Measurements from ENCODE around the gene FADS1. TPM values are rescaled to one million over a fixed set of nuclear protein-coding genes. Genes with fewer than 3 reads are reported as not detected.
A peak's percentile ranks its signal among the peaks of the same experiment; 100 is the strongest.

The FADS1 gene
- total RNA-seq, result 1 to 10 TPM; 3.2 to 5.1 TPM
- long read RNA-seq, full-length matches to known transcripts, result 9 of 14 reads
- long read RNA-seq, partial matches to known transcripts, result 2 of 14 reads
- long read RNA-seq, other reads (novel, unspliced or antisense), result 3 of 14 reads

DNA sequence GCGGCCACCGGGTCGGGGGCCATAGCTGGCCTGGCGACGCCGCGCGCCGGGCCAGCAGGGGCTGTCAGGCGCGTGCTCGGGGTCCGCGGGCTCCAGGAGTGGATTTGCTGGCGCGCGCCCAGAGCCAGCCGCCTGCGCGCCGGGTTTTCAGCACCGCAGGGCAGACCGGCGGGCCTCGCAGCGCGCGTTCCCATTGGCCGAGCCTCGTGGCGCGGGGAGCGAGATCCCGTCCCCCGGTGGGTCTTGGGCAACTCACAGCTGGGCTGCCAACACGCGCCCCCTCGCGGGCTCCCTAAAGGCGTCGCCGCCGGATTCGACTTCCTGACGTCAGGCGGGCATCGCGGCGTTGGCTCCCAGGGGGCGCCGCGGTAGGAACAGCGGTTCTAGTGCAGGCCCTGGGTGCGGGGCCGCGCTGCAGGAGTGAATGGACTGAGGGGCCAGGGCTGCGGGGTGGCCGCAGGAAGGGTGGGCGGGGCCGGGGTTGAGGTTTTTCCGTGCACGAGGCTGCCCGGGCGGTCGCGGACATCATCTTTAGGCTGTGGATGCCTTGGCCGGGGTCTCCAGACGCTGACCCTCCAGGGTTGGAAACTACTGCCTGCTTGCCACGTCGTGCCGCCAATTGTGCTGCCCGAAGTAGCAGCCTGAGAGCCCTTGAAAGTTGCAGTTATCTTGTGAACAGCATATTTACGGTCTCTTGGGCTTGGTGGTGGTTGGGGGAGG lies at the start of gene FADS1:
FADS1 (minus strand) TSS at position 268 of the 720 bp plus-strand sequence; CDS start at position 194, 74 bp downstream.
- peak; percentile 84 to 87 for DNase-seq
- peak; percentile 22 for ATAC-seq
- intact Hi-C loops (cut with DNase I, micrococcal nuclease), result no loop called here

DNA sequence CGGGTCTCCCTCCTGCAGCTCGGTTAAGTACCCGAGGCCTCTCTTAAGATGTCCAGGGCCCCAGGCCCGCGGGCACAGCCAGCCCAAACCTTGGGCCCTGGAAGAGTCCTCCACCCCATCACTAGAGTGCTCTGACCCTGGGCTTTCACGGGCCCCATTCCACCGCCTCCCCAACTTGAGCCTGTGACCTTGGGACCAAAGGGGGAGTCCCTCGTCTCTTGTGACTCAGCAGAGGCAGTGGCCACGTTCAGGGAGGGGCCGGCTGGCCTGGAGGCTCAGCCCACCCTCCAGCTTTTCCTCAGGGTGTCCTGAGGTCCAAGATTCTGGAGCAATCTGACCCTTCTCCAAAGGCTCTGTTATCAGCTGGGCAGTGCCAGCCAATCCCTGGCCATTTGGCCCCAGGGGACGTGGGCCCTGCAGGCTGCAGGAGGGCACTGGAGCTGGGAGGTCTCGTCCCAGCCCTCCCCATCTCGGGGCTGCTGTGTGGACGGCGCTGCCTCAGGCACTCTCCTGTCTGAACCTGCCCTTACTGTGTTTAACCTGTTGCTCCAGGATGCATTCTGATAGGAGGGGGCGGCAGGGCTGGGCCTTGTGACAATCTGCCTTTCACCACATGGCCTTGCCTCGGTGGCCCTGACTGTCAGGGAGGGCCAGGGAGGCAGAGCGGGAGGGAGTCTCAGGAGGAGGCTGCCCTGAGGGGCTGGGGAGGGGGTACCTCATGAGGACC lies 49.6 kb upstream of the FADS1 start:
- no peak for ATAC-seq
- intact Hi-C loops (cut with DNase I, micrococcal nuclease), result no loop called here
- DNase-seq, result no peak

DNA sequence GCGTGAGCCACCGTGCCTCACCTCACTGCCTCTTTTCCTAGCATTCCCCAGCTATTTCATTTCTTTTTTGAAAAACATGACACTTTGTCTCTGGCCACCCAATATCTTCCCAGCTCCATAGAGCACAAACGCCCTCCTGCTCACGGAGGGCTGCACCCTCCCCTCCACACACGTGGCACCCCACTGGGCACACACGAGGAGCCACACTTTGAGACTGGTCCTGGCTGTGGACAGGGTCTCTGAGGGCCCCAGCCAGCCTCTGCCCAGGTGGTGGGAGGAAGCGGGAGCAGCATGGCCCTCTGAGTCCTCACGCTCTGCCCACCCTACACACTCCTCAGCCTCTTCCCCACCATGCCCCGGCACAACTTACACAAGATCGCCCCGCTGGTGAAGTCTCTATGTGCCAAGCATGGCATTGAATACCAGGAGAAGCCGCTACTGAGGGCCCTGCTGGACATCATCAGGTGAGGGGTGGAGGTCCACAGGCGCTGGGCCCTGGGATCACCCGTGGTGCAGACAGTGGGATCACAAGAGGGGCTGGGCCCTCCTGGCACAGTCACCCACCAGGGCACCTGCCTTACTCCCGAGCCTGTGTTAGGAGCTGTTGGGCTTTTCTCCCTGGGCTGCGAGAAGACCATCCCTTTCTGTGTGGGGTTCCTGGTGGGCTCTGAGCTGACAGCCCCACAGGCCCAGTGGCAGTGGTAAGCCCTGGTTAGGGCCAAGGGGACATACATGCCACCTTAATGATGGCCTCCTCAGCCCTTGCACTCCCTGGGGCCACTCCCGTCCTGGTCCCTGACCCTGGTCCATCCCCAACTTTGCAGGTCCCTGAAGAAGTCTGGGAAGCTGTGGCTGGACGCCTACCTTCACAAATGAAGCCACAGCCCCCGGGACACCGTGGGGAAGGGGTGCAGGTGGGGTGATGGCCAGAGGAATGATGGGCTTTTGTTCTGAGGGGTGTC lies 48.3 kb upstream of the FADS1 start:
- ATAC-seq (no peak), DNase-seq (no peak)
- intact Hi-C loops (cut with DNase I, micrococcal nuclease), result no loop called here

DNA sequence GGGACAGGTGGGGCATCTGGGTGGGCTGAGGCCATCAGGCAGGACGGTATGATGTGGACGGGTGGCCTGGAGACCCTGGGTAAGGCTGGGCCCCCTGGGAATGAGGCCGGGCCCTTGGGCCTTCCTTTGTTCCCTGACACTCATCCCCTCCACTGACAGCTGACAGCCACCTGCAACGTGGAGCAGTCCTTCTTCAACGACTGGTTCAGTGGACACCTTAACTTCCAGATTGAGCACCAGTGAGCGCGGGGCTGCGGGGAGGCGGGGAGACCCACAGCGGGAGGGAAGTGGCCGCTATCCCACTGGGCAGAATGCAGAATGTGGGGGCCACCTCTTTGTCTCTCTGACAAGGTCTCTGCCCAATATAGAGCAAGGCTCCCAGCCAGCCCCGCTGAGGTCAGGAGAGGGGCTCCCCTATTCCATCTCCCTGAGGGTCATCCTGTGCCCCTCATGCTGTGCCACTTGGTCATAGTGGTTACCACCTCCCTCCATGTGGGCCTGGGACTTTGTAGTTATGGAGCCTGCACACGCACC lies 46.8 kb upstream of the FADS1 start:
- DNase-seq, result no peak
- ATAC-seq, result no peak
- intact Hi-C loops (cut with DNase I, micrococcal nuclease), result no loop called here

DNA sequence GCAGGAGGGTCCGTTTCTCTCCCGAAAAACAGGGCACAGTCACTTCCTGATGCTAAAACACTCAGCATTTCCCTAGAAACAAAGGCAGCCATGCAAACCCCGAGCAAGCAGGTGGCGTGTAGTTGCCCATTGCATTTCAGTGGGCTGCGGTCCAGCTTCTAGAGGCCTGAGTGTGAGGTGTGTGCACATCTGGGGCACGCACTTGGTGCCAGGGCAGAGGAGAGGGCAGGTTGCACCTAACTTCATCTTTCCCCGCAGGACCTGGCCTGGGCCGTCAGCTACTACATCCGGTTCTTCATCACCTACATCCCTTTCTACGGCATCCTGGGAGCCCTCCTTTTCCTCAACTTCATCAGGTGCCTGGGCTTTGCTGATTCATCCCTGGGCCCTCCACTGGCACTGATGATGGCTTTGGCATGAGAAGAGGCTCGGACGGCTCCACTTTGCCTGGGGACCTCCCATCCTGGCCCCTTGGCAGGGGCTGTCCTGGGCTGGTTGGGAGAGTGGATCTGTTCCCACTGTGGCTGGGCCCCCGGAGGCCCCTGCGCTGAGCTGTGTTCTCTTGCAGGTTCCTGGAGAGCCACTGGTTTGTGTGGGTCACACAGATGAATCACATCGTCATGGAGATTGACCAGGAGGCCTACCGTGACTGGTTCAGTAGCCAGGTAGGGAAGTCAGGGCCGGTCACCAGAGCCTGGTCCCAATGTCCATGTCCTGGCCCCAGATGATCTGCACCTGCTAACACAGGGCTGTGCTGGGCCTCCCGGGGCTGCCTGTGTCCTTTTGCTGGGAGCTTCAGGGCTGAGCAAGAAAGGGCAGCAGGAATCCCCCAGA lies 46.1 kb upstream of the FADS1 start:
- ATAC-seq, result no peak
- intact Hi-C loops (cut with DNase I, micrococcal nuclease), result no loop called here
- no peak for DNase-seq

DNA sequence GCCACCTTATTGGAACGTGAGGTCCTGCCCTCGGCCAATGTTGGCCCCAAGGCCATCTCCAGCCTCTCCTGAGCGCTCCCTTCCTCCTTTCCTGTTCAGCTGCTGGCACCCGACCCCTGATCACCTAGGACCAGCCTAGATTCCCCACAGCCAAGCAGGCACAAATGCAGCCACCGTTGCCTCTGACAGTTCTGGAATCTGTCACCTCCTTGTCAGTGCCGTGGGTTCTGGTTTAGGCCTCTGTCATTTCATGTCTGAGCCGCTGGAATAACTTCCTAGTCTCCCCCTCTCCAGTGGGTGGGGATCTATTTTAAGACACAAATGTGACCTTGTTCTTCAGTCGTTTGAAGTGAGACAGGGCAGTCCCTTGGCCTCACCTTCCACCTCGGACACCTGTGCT lies 44.8 kb upstream of the FADS1 start:
- ATAC-seq, result no peak
- intact Hi-C loops (cut with DNase I, micrococcal nuclease), result no loop called here
- no peak for DNase-seq

DNA sequence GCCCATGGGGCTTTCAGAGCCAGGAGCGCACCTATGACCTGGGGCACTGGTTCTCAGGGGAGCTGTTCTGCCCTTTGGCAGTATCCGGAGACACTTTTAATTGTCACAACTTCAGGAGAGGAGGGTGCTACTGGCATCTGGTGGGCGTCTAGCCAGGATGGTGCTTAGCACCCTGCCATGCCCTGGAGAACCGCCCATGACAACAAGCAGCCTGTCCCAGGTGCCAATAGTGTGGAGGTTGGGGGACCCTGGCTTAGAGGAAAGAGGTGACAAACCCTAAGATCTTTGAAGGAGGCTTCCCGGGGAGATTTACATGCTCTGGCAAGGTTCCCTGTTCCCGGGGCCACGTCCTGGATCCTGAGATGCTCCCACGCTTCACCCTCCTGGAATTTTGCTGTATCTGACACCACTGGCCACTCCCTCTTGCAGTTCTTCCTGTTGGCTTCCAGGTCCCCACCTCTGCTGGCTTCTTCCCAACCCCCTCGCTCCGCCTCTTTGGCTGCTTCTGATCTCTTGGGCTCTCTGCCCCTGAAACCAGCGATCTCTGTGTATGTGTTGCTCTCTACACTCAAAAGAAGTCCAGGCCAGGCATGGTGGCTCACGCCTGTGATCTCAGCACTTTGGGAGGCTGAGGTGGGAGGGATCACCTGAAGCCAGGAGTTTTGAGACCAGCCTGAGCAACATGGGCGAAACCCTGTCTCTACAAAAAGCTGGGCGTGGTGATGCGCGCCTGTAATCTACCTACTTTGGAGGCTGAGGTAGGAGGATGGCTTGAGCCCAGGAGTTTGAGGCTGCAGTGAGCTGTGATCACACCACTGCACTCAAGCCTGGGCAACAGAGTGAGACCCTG lies 43.5 kb upstream of the FADS1 start:
- intact Hi-C loops (cut with DNase I, micrococcal nuclease), result no loop called here
- peak; percentile 58 to 81 for DNase-seq
- peak; percentile 96 for ATAC-seq

DNA sequence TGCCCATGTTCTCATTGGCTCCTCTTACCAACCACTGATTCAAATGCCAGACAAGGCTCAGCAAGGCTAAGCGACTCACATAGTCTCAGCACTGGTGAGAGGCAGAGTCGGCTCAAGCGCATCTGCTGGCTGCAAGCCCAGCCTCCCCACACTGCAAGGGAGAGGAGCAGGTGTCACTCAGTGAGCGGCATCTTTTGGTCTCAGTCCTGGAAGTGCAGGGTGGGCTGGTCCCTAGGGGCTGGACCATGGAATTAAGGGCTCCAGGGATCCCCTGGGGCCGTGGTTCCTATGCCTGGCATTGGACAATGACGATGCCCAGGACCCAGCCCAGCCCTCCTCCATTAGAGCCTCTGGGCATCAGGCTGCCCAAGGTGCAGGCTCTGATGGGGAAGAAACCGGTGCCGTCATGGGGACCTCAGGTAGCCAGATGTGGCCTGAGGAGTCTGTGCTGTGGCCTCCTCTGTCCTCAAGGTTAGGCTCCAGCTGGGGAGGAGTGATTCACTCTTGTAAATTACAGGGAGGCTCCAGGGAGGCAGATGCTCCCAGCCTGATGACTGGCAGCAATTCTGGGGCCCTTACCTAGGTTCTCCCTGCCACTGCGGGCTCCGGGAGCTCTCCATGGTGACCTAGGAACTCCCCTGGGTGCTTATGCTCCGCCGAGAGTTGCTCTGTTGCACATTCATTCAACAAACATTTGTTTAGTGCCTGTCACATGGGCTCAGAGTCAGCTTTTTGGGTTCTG lies 39.3 kb upstream of the FADS1 start:
- intact Hi-C loops (cut with DNase I, micrococcal nuclease), result no loop called here
- ATAC-seq (no peak), DNase-seq (no peak)

DNA sequence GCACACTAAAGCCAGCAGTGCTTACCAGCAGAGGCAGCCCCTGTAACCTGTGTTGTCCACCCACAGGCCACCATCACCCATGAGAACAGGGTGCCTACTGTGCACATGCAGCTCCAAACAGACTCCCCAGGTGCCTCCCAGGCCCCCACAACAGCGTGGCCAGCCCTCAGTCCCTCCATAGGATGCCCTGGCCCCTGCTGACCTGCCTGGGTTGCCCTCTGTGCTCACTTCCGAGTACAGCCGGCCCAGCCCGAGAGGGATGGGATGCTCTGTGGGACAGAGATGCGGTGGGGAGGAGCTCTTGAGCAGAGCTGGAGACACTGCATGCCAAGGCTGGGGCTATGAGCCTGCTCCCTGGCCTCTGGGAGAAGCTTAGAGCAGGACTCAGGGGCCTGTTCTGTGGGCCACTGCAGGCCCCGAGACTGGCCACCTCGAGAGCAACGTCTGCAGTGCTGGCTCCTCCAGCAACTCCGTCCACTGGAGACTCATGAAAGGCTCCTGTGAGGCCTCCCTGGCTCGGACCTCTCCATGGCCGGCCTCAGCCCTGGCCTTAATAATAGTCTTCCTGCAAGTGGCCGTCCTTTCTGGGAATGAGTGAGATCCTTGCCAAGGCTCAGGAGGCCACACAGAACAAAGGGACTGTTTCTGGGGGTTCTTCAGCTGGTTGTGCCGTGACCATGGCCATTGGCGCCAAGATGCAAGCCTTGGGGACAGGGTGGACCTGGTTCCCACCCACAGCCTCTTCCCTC lies 38.3 kb upstream of the FADS1 start:
- intact Hi-C loops (cut with DNase I, micrococcal nuclease), result no loop called here
- no peak for ATAC-seq
- DNase-seq, result no peak

DNA sequence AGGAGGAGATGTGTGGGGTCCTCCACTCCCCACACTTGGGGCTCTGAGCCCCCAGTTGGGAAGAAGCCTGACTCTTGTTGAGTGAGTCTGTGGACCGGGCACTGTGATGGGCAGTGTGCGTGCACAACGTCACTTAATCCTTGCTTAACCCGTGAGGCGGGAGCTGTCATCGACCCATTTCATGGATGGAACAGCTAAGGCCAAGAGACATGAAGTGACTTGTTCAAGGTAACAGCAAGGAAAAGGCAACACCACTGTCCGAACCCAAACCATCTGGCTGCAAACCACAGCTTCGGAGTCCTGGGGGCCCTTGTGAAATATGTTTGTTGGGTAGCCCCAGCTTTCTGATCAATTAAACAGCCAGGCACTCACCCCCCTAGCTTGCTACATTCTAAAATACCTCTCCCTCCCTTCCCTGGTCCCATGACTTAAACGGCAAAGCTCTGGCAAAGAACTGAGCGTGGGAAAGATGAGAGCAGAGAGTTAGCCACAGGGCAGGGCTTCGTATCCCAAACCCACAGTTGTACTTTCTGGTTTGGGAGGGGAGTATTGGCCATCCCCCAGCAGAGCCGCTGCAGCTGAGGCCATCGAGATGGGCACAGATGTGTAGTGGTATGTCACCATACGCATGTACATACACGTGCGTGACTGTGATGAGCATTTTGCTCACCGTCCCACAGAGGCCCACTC lies 37.5 kb upstream of the FADS1 start:
- ATAC-seq (no peak), DNase-seq (no peak)
- intact Hi-C loops (cut with DNase I, micrococcal nuclease), result no loop called here

DNA sequence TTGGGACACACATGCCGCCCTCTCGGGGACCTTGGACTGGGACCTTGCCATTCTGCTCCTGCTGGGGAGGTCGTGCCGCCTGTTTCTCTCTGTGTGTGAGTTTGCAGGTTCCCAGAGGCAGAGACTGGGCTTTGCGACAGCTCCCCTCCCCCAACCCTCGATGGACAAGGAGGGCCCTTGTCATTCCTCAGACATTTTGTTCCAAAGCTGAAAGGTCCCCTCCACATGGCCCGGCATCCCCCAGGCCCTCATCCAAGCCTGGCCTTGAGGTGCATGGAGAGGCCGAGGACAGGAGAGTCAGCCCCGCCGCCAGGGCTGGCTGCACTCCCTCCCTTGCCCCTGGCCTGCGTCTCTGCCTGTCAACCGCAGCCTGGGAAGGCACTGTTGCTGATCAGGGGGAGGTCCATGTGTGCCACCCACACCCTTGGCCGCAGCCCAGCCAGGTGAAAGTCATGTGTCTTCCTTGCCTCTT lies 36.9 kb upstream of the FADS1 start:
- ATAC-seq (no peak), DNase-seq (no peak)
- intact Hi-C loops (cut with DNase I, micrococcal nuclease), result no loop called here

DNA sequence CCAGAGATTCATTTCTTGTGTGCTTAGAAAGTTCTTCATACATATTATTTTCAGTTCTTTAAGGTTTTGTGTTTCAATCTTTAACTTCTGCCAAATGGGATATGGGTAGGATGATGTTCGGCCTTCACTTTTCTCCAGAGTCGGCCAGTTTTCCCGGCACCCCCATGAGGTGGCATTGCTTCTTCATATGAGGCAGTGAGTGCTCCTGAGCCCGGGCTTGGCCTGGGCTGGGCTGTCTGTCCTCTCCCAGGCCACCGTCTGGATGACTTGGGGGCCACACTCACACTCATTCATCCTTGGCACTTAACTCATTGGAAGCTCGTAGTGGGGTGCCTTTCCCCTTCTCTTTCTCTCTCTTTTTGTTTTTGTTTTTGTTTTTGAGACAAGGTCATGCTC lies 35.1 kb upstream of the FADS1 start:
- DNase-seq, result no peak
- intact Hi-C loops (cut with DNase I, micrococcal nuclease), result no loop called here
- ATAC-seq, result no peak

DNA sequence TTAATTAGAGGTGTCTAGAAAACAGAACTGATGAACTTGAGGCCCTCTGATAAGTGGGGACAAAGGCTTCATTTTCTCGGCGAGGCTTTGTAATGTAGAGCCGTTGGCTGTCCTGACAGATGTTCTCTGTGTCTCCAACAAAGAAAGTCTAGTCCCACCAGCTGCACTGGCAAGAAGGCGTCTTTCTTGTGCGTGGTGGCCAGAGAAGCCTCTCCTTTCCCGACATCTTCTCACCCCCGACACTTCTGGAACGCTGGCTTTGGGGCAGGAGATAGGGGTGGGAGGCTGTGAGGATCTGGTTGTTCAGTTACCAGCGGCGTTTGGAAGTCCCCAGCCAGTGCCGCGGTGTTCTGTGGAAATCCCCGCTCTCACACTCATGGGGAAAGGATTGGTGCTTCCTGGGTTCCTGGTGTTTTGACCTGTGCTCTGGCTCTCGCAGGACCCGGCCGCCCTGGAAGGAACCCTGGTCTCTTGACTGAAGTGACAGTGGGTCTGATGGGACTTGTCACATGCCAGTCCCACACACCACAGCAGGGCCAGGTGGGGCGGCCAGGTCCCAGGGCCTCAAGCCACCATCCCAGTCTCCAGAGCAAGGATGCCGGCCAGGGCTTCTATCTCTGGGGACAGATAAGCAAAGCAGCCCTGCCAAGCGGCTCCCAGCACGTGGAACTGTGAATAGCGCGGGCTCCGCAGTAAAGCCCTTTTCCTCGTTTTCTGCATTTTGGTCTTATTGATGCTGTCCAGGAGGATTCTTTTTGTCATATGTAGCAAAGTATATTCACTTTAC lies 34.5 kb upstream of the FADS1 start:
- ATAC-seq, result no peak
- no peak for DNase-seq
- intact Hi-C loops (cut with DNase I, micrococcal nuclease), result no loop called here

DNA sequence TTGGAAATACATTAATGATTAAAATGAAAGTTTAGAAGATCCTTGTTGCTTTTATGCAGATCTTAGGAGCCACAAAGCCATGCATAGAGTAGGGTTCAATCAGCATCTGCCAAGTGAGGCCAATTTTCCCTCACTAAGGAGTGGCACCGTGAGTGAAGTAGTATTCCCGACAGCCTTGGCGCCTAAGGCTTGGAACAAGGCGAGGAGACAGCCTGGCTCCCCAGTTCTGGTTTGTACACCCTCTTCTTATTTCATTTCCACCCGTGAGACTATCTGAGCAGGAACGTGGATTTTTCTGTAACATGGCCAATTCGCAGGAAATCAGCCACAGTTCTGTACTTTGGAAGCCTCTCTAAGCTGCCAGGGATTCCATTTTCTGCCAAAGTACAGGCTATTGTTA lies 33.9 kb upstream of the FADS1 start:
- intact Hi-C loops (cut with DNase I, micrococcal nuclease), result no loop called here
- ATAC-seq (no peak), DNase-seq (no peak)

DNA sequence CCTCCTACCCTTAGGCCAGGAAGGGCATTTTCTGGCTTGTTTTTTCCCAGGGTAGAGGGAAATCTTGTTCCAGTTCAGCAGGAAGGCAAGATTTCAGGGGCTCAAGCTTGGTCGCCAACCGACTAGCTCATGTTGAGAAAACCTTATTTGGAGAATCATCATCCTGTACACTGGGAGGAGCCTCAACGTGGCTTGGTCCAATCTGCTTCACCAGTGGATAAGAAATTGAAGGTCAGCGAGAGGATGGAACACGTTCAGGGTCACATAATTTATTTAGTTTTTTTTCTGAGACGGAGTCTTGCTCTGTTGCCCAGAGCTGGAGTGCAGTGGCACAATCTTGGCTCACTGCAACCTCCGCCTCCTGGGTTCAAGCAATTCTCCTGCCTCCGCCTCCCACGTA lies 31.8 kb upstream of the FADS1 start:
- ATAC-seq (no peak), DNase-seq (no peak)
- intact Hi-C loops (cut with DNase I, micrococcal nuclease), result no loop called here

Data from left colon (tissue), 2 donors.